Immature natural killer cell (primary cell): ENCODE measurements around the gene GALK1. TPM values are rescaled to one million over a fixed set of nuclear protein-coding genes. Genes with fewer than 3 reads are reported as not detected.
A peak's percentile ranks its signal among the peaks of the same experiment; 100 is the strongest.

Experiments used
- DNase-seq, 3 donors: peaks; one replicate each; pipeline ENCODE4 v3.0.0; 2022; ENCODE audit warnings: mixed read lengths in 1 of 3
- H3K27ac Mint-ChIP-seq, 6 donors: one replicate each; pipeline ENCODE4 v1.8.0; 2020; ENCODE audit warnings: mixed read lengths in 6 of 6, mild to moderate bottlenecking in 5 of 6, inconsistent platforms in 4 of 6, moderate library complexity in 3 of 6
- H3K27me3 Mint-ChIP-seq, 3 donors: one replicate each; pipeline ENCODE4 v1.8.0; 2020 to 2021; ENCODE audit warnings: low read depth in 3 of 3, mild to moderate bottlenecking in 3 of 3, mixed read lengths in 3 of 3, moderate library complexity in 3 of 3, inconsistent platforms in 1 of 3
- H3K36me3 Mint-ChIP-seq, 3 donors: one replicate each; pipeline ENCODE4 v1.8.0; 2020; ENCODE audit warnings: mixed read lengths in 3 of 3, inconsistent platforms in 2 of 3, mild to moderate bottlenecking in 2 of 3
- H3K4me1 Mint-ChIP-seq, 2 donors: one replicate each; pipeline ENCODE4 v1.8.0; 2020; ENCODE audit warnings: inconsistent platforms in 2 of 2, mild to moderate bottlenecking in 2 of 2, mixed read lengths in 2 of 2, moderate library complexity in 1 of 2
- H3K4me3 Mint-ChIP-seq, 5 donors: one replicate each; pipeline ENCODE4 v1.8.0; 2020; ENCODE audit warnings: mild to moderate bottlenecking in 5 of 5, mixed read lengths in 5 of 5, inconsistent platforms in 3 of 5, moderate library complexity in 3 of 5
- H3K9me3 Mint-ChIP-seq, 6 donors: one replicate each; pipeline ENCODE4 v1.8.0; 2020; ENCODE audit warnings: mild to moderate bottlenecking in 6 of 6, mixed read lengths in 6 of 6, inconsistent platforms in 4 of 6, moderate library complexity in 3 of 6
- polyA plus RNA-seq, 3 donors: library from polyadenylated mRNA; unstranded; fragments of 300-500 nt; fragmentation: Illumina TruSeq; gene quantifications; one replicate each; pipeline ENCODE4 v1.2.3, GENCODE V29; 2021

GALK1 gene
- polyA plus RNA-seq, 3 donors from 2014 or later, result 25.1 to 86.7 (median 30.7) TPM

- peaks cover 0 to 3% (median 0%) of the 10 kb centered on the region in 3 donors for H3K27me3 Mint-ChIP-seq
- no peak for DNase-seq
- H3K4me3 Mint-ChIP-seq, result no peak overlapping the region
- no peaks in the 10 kb centered on the region for H3K36me3 Mint-ChIP-seq
- no peaks in the 10 kb centered on the region for H3K9me3 Mint-ChIP-seq
- no peak overlapping the region for H3K27ac Mint-ChIP-seq
- H3K4me1 Mint-ChIP-seq, result peaks cover 0 to 2% of the 10 kb centered on the region in 2 donors
These were observed 24.8 kb downstream of the GALK1 start for GRCh38 chr17:75740215-75740614.

GRCh38 chr17:75739801-75740200 is 25.2 kb downstream of the GALK1 start:
- Mint-ChIP-seq H3K4me1 (peaks cover 0 to 2% of the 10 kb centered on the region in 2 donors), H3K36me3 (no peaks in the 10 kb centered on the region), H3K9me3 (no peaks in the 10 kb centered on the region)

GRCh38 chr17:75739174-75739573 is 25.8 kb downstream of the GALK1 start:
- no peak overlapping the region for H3K4me3 Mint-ChIP-seq
- peaks cover 0 to 3% (median 0%) of the 10 kb centered on the region in 3 donors for H3K27me3 Mint-ChIP-seq
- no peak overlapping the region for H3K27ac Mint-ChIP-seq
- H3K9me3 Mint-ChIP-seq, result no peaks in the 10 kb centered on the region
- H3K4me1 Mint-ChIP-seq, result peaks cover 0 to 4% of the 10 kb centered on the region in 2 donors
- H3K36me3 Mint-ChIP-seq, result no peaks in the 10 kb centered on the region
- DNase-seq, result no peak

More at GRCh38 chr17:75739801-75740200, 25.2 kb downstream of the GALK1 start:
- Mint-ChIP-seq H3K27me3 (peaks cover 0 to 3% (median 0%) of the 10 kb centered on the region in 3 donors), H3K4me3 (no peak overlapping the region), H3K27ac (no peak overlapping the region)
- no peak for DNase-seq

- H3K4me1 Mint-ChIP-seq, result peaks cover 0 to 4% of the 10 kb centered on the region in 2 donors
- H3K27ac Mint-ChIP-seq, result no peak overlapping the region
- no peak overlapping the region for H3K4me3 Mint-ChIP-seq
These were observed 26.7 kb downstream of the GALK1 start for GRCh38 chr17:75738218-75738802.

GRCh38 chr17:75737133-75737962 is 27.6 kb downstream of the GALK1 start:
- H3K36me3 Mint-ChIP-seq, result no peaks in the 10 kb centered on the region
- peaks cover 0 to 4% of the 10 kb centered on the region in 2 donors for H3K4me1 Mint-ChIP-seq
- peaks cover 0 to 3% (median 0%) of the 10 kb centered on the region in 3 donors for H3K27me3 Mint-ChIP-seq
- no peaks in the 10 kb centered on the region for H3K9me3 Mint-ChIP-seq
- no peak for DNase-seq
- H3K27ac Mint-ChIP-seq, result no peak overlapping the region
- no peak overlapping the region for H3K4me3 Mint-ChIP-seq

More at GRCh38 chr17:75738218-75738802, 26.7 kb downstream of the GALK1 start:
- H3K9me3 Mint-ChIP-seq, result no peaks in the 10 kb centered on the region
- peaks cover 0 to 3% (median 0%) of the 10 kb centered on the region in 3 donors for H3K27me3 Mint-ChIP-seq
- H3K36me3 Mint-ChIP-seq, result no peaks in the 10 kb centered on the region
- DNase-seq, result no peak

GRCh38 chr17:75736173-75736835 is 28.7 kb downstream of the GALK1 start:
- Mint-ChIP-seq H3K9me3 (no peaks in the 10 kb centered on the region), H3K27ac (no peak overlapping the region), H3K4me3 (no peak overlapping the region), H3K4me1 (peaks cover 0 to 4% of the 10 kb centered on the region in 2 donors), H3K36me3 (no peaks in the 10 kb centered on the region), H3K27me3 (peaks cover 0 to 3% (median 0%) of the 10 kb centered on the region in 3 donors)
- DNase-seq, result no peak

GRCh38 chr17:75734674-75735294 is 30.2 kb downstream of the GALK1 start:
- no peaks in the 10 kb centered on the region for H3K9me3 Mint-ChIP-seq
- no peaks in the 10 kb centered on the region for H3K36me3 Mint-ChIP-seq
- peak overlapping the region in 3 of 6 donors; percentile 19 to 65 (median 61) for H3K27ac Mint-ChIP-seq
- peak overlapping the region in 1 of 5 donors; percentile 58 for H3K4me3 Mint-ChIP-seq
- peaks cover 0 to 3% (median 0%) of the 10 kb centered on the region in 3 donors for H3K27me3 Mint-ChIP-seq
- peaks cover 0 to 4% of the 10 kb centered on the region in 2 donors for H3K4me1 Mint-ChIP-seq
- DNase-seq, result no peak

GRCh38 chr17:75733471-75733870 is 31.5 kb downstream of the GALK1 start:
- H3K4me1 Mint-ChIP-seq, result peaks cover 0 to 4% of the 10 kb centered on the region in 2 donors
- peaks cover 0 to 3% (median 0%) of the 10 kb centered on the region in 3 donors for H3K27me3 Mint-ChIP-seq
- no peaks in the 10 kb centered on the region for H3K36me3 Mint-ChIP-seq
- no peak overlapping the region for H3K27ac Mint-ChIP-seq
- DNase-seq, result no peak
- no peaks in the 10 kb centered on the region for H3K9me3 Mint-ChIP-seq
- H3K4me3 Mint-ChIP-seq, result no peak overlapping the region

- H3K27ac Mint-ChIP-seq, result no peak overlapping the region
- DNase-seq, result no peak
- peaks cover 0 to 2% of the 10 kb centered on the region in 2 donors for H3K4me1 Mint-ChIP-seq
- no peak overlapping the region for H3K4me3 Mint-ChIP-seq
- H3K36me3 Mint-ChIP-seq, result no peaks in the 10 kb centered on the region
- H3K27me3 Mint-ChIP-seq, result peaks cover 0 to 3% (median 0%) of the 10 kb centered on the region in 3 donors
- H3K9me3 Mint-ChIP-seq, result no peaks in the 10 kb centered on the region
These were observed 33.1 kb downstream of the GALK1 start for GRCh38 chr17:75731716-75732498.

- H3K9me3 Mint-ChIP-seq, result no peaks in the 10 kb centered on the region
These were observed 33.8 kb downstream of the GALK1 start for GRCh38 chr17:75731086-75731715.

GRCh38 chr17:75730065-75730464 is 34.9 kb downstream of the GALK1 start:
- no peaks in the 10 kb centered on the region for H3K36me3 Mint-ChIP-seq
- H3K4me3 Mint-ChIP-seq, result no peak overlapping the region
- DNase-seq, result no peak
- no peaks in the 10 kb centered on the region for H3K27me3 Mint-ChIP-seq
- H3K9me3 Mint-ChIP-seq, result no peaks in the 10 kb centered on the region
- H3K4me1 Mint-ChIP-seq, result peaks cover 0 to 2% of the 10 kb centered on the region in 2 donors
- no peak overlapping the region for H3K27ac Mint-ChIP-seq

More at GRCh38 chr17:75731086-75731715, 33.8 kb downstream of the GALK1 start:
- H3K4me1 Mint-ChIP-seq, result peaks cover 0 to 2% of the 10 kb centered on the region in 2 donors
- H3K27me3 Mint-ChIP-seq, result peaks cover 0 to 2% (median 0%) of the 10 kb centered on the region in 3 donors
- no peak overlapping the region for H3K4me3 Mint-ChIP-seq
- H3K36me3 Mint-ChIP-seq, result no peaks in the 10 kb centered on the region
- no peak for DNase-seq
- no peak overlapping the region for H3K27ac Mint-ChIP-seq

GRCh38 chr17:75729351-75729750 is 35.6 kb downstream of the GALK1 start:
- Mint-ChIP-seq H3K9me3 (no peaks in the 10 kb centered on the region), H3K27ac (no peak overlapping the region), H3K4me1 (no peaks in the 10 kb centered on the region), H3K36me3 (no peaks in the 10 kb centered on the region), H3K27me3 (no peaks in the 10 kb centered on the region), H3K4me3 (no peak overlapping the region)
- DNase-seq, result no peak
